GM18517 (cell line): ENCODE results near the gene PRKAG2.

Source experiments
- ATAC-seq: cut with Tn5 transposase; IDR thresholded peaks from one replicate; pipeline ENCODE4 v1.9.1; 2021; ENCODE audit warnings: mild to moderate bottlenecking, moderate library complexity; ENCODE audit not compliant: unreplicated experiment

The PRKAG2 gene

GRCh38 chr7:151664268-151664667 lies 212.6 kb downstream of the PRKAG2 start:
- no peak for ATAC-seq

DNA sequence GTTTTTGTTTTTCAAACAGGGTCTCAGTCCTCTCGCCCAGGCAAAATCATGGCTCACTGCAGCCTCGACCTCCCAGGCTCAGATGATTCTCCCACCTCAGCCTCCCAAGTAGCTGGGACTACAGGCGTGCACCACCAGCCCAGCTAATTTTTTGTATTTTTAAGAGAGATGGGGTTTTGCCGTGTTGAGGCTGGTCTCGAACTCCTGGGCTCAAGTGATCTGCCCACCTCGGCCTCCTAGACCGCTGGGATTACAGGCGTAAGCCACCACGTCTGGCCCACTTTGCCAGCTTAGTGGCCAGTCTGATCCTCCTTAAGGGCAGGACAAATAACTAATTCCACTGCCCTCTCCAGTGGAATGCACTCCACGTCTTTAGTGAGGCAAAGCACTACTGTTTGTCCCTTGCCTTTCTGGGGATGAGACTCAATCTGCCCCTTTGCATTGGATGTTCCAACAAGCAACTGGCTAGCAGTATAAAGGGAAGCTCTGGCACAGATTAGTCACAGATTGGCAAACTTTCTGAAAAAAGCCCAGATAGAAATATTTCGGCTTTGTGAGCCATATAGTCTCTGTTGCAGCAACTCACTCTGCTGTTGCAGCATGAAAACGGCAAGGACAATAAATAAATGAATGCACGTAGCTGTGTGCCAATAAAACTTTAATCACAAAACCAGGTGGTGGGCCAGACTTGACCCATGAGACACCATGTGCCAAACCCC lies 213.4 kb downstream of the PRKAG2 start:
- ATAC-seq: no peak

- ATAC-seq: no peak
Observed at GRCh38 chr7:151662251-151662826, 214.6 kb downstream of the PRKAG2 start.

GRCh38 chr7:151661587-151661986 lies 215.3 kb downstream of the PRKAG2 start:
- no peak for ATAC-seq

- no peak for ATAC-seq
Observed at GRCh38 chr7:151660141-151660540, 216.8 kb downstream of the PRKAG2 start.

- ATAC-seq: no peak
Observed at GRCh38 chr7:151659219-151659618, 217.7 kb downstream of the PRKAG2 start.

- no peak for ATAC-seq
Observed at GRCh38 chr7:151658778-151659177, 218.1 kb downstream of the PRKAG2 start.

DNA sequence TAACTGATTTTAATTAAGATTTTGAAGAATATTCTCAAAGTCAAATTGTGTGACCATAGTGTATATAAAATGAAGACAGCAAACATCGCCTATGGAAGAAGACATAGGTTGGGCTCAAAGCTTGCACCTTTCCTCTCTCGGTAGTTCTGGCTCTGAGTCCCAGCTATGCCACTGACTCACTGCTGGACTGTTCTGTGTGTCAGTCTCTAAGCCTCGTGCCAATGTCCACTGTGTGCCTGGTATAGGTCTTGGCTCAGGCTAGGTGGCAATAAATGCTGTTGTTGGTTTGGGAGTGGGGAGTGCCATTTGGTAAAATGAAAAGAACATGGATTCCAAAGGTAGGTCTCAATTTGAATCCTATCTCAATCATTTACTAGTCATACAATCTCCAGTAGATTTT lies 219.7 kb downstream of the PRKAG2 start:
- ATAC-seq: no peak

GRCh38 chr7:151655555-151655954 lies 221.4 kb downstream of the PRKAG2 start:
- ATAC-seq: no peak

- ATAC-seq: no peak
Observed at GRCh38 chr7:151652111-151652510, 224.8 kb downstream of the PRKAG2 start.

- ATAC-seq: no peak
Observed at GRCh38 chr7:151650161-151650560, 226.8 kb downstream of the PRKAG2 start.

DNA sequence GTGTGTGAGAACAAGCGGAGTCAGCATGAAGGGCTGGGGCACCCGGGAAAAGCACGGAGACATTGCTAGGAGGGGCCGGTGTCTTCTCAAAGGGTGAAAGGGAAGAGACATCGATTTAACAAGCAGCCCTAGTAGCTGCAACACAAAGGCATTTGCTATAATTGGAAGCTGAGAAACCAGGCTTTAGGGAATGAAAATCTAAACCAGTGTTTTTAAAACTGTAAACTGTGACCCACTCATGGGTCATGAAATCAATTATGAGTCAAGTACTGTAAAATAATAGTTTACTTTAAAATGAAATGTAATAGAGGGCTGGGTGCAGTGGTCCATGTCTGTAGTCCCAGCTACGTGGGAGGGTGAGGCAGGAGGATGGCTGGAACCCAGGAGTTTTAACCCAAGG lies 228.5 kb downstream of the PRKAG2 start:
- no peak for ATAC-seq

- no peak for ATAC-seq
Observed at GRCh38 chr7:151647874-151648273, 229.0 kb downstream of the PRKAG2 start.

DNA sequence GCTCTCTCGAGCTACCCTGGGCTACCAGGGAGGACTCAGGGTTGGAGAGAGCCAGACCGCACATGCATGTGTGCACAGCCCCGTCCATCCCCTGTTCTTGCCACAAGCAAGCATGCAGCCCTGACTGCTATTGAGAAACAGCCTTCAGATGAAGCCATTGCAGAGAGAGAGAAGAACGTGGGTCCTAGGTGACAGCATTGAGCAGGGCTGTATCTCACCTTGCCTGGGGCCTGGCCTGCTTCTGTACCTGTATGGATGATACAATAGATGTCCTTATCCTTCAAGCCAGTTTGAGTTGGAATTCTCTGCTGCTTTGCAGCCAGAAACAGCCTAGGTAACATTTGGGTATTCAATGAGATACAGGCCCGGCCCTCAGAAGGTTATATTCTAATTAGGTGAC lies 229.9 kb downstream of the PRKAG2 start:
- no peak for ATAC-seq

DNA sequence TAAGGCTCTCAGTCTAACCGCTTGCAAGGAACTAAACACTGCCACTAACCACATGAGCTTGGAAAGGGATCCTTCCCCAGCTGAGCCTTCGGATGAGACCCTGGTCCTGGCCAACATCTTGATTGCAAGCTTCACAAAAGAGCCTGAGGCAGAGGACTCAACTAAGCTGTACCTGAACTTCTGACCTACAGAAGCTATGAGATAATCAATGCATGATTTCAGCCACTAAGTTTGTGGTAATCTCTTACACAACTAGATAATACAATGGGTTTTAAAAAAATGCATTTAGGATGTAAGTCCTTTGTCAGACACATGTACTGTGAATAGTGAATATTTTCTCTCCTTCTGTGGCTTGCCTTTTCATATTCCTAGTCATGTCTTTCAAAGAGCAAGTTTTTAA lies 231.6 kb downstream of the PRKAG2 start:
- no peak for ATAC-seq

DNA sequence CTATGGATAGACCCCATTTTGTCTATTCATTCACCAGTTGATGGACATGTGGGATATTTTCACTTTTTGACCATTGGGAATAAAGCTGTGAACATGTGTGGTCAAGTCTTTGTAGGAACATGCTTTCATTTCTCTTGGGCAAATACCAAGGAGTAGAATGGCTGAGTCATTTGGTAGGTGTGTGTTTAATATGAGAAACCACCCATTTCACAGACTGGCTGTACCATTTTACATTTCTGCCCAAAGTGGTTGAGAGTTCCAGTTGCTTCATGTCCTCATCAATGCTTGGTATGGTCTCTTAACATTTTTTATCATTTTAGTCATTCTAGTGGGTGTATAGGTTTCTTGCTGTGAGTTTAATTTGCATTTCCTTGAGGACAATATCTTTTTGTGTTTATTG lies 232.4 kb downstream of the PRKAG2 start:
- no peak for ATAC-seq

- ATAC-seq: no peak
Observed at GRCh38 chr7:151642746-151643145, 234.2 kb downstream of the PRKAG2 start.

- ATAC-seq: no peak
Observed at GRCh38 chr7:151641587-151641986, 235.3 kb downstream of the PRKAG2 start.

GRCh38 chr7:151637781-151638261 lies 239.1 kb downstream of the PRKAG2 start:
- ATAC-seq: no peak

- no peak for ATAC-seq
Observed at GRCh38 chr7:151634643-151635042, 242.3 kb downstream of the PRKAG2 start.

- no peak for ATAC-seq
Observed at GRCh38 chr7:151633516-151633812, 243.5 kb downstream of the PRKAG2 start.

DNA sequence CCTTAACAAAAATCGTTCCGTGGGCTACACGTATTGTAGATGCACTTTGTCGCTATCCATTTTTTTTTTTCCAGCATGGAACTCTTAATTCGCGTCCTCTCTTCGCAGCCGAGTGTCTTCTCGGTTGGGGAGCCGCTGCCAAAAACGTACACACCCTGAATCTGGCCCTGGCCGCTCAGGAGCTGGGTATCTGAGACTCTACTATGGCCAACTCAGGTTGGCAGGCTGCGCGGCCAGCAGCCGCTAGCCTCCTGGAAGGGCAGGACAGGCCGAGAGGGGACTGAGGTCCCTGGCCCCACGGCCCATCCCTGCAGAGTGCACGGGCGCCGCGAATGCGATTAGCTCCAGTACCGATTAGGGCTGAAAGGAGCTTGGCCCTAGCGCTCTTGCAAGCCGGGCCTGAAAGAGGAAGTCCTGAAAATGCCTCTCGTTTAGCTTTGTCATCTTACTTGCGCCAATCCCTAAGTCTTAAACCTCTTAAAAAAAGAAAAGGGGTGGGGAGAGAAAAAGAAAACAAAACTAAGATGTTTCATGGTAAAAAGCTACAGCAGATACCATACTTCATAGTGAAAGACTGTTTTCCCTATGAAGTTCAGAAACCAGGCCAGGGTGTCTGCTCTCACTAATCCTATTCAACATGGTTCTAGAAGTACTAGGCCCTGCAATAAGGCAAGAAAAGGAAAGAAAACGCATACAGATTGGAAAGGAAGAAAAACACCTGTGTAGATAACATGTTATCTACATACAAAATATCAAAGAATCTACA lies 244.0 kb downstream of the PRKAG2 start:
- peak; percentile 73 for ATAC-seq
